HG03045 (cell line): ENCODE measurements around the gene OR2F2.

Source experiments
- ATAC-seq: cut with Tn5 transposase; IDR thresholded peaks from one replicate; pipeline ENCODE4 v1.9.1; 2021; ENCODE audit warnings: mild to moderate bottlenecking, moderate library complexity; ENCODE audit not compliant: unreplicated experiment

OR2F2 gene

GRCh38 chr7:143913945-143914615 is 21.0 kb upstream of the OR2F2 start:
- ATAC-seq = no peak

GRCh38 chr7:143914938-143915652 is 19.9 kb upstream of the OR2F2 start:
- ATAC-seq = no peak

GRCh38 chr7:143924851-143925250 is 10.2 kb upstream of the OR2F2 start:
- ATAC-seq = no peak

GRCh38 chr7:143929224-143929920 is 5.7 kb upstream of the OR2F2 start:
- ATAC-seq = peak; percentile 59

GRCh38 chr7:143931739-143932138 is 3.3 kb upstream of the OR2F2 start:
- ATAC-seq = no peak

- no peak for ATAC-seq
Observed at GRCh38 chr7:143936087-143937009, 1.3 kb downstream of the OR2F2 start.

- no peak for ATAC-seq
Observed at GRCh38 chr7:143938379-143939243, 3.6 kb downstream of the OR2F2 start.

- ATAC-seq = no peak
Observed at GRCh38 chr7:143945423-143945822, 10.4 kb downstream of the OR2F2 start.

- no peak for ATAC-seq
Observed at GRCh38 chr7:143947111-143947510, 12.1 kb downstream of the OR2F2 start.

GRCh38 chr7:143948733-143949132 is 13.7 kb downstream of the OR2F2 start:
- ATAC-seq = no peak

- no peak for ATAC-seq
Observed at GRCh38 chr7:143953421-143953820, 18.4 kb downstream of the OR2F2 start.

- no peak for ATAC-seq
Observed at GRCh38 chr7:143954135-143954534, 19.1 kb downstream of the OR2F2 start.

GRCh38 chr7:143954544-143954943 is 19.5 kb downstream of the OR2F2 start, which contains the start of gene OR2F1:
OR2F1 (plus strand) TSS chr7:143954844; CDS start chr7:143959971, 5,127 bp downstream.
- ATAC-seq = no peak

GRCh38 chr7:143958781-143959180 is 23.7 kb downstream of the OR2F2 start:
- no peak for ATAC-seq

GRCh38 chr7:143960813-143961610 is 26.0 kb downstream of the OR2F2 start:
- no peak for ATAC-seq

GRCh38 chr7:143965280-143965679 is 30.2 kb downstream of the OR2F2 start:
- ATAC-seq = no peak

- ATAC-seq = no peak
Observed at GRCh38 chr7:143967398-143967797, 32.4 kb downstream of the OR2F2 start.

GRCh38 chr7:143973870-143974416 is 38.9 kb downstream of the OR2F2 start:
- ATAC-seq = no peak

- no peak for ATAC-seq
Observed at GRCh38 chr7:143974459-143974858, 39.4 kb downstream of the OR2F2 start.
